GM12878 (cell line): ENCODE data around the gene ACTR1A. TPM values are rescaled to one million over a fixed set of nuclear protein-coding genes. Genes with fewer than 3 reads are reported as not detected.

Experiments used
- ATAC-seq: fragments of 200-7000 bp; cut with Tn5 transposase; 3 replicates; pipeline ENCODE4 v1.9.1; 2020; ENCODE audit warnings: mild to moderate bottlenecking, moderate library complexity
- BruUV-seq: library from RNA; stranded (reverse); fragments of 400-500 nt; replicated peaks from 2 replicates; lab custom pipeline; 2021; lab: Mats Ljungman, UMichigan
- CTCF ChIA-PET: fragments of 300-600 bp; sonication (Branson Sonifier 250); formaldehyde crosslinking; extraction: SDS; loops from one replicate; lab custom pipeline; 2021; ENCODE audit warnings: inconsistent platforms; lab: Yijun Ruan, JAX
- POLR2A ChIA-PET: fragments of 350-600 bp; formaldehyde crosslinking; extraction: SDS; loops from one replicate; lab custom pipeline; 2021; ENCODE audit warnings: inconsistent platforms; lab: Charles Lee
- RAD21 ChIA-PET: fragments of 300-600 bp; sonication (Branson Sonifier 250); formaldehyde crosslinking; loops from one replicate; lab custom pipeline; 2023; ENCODE audit warnings: antibody characterized with exemption; ENCODE audit not compliant: unreplicated experiment; lab: Charles Lee
- SMC1A ChIA-PET: fragments of 300-600 bp; sonication (Branson Sonifier 250); formaldehyde crosslinking; loops from one replicate; lab custom pipeline; 2023; ENCODE audit not compliant: unreplicated experiment, uncharacterized antibody; lab: Charles Lee
- DNase-seq: peaks from one replicate; pipeline ENCODE4 v3.0.0-alpha.2; 2011; ENCODE audit warnings: low read depth, low spot score
- FAIRE-seq: peaks from 3 replicates; lab custom pipeline; 2011; peaks lifted over from hg19 to GRCh38; lab: Jason Lieb, UNC
- H2AFZ ChIP-seq: 2 replicates; pipeline ENCODE4 v1.6.0; 2011; ENCODE audit warnings: low read depth, low read length, control low read depth; ENCODE audit not compliant: control insufficient read depth
- H3K27ac ChIP-seq: 2 replicates; pipeline ENCODE4 v1.5.1; 2011; ENCODE audit warnings: control low read depth; ENCODE audit not compliant: control insufficient read depth, insufficient read depth
- H3K27me3 ChIP-seq, 2 experiments: replicated peaks in 1 of 2; 2 replicates each; pipeline versions ENCODE4 v1.6.0 to v1.6.1; 2011; ENCODE audit warnings: low read length in 1 of 2; ENCODE audit not compliant: control insufficient read depth in 2 of 2, insufficient read depth in 2 of 2
- H3K36me3 ChIP-seq, 2 experiments: 2 replicates each; pipeline ENCODE4 v1.5.1; 2011; ENCODE audit warnings: low read length in 1 of 2; ENCODE audit not compliant: control insufficient read depth in 2 of 2, insufficient read depth in 2 of 2
- H3K4me1 ChIP-seq: 2 replicates; pipeline ENCODE4 v1.6.1; 2011; ENCODE audit warnings: mild to moderate bottlenecking, low read length, moderate library complexity, mixed read lengths; ENCODE audit not compliant: control insufficient read depth, insufficient read depth
- H3K4me2 ChIP-seq: 2 replicates; pipeline ENCODE4 v1.6.0; 2011; ENCODE audit warnings: control low read depth; ENCODE audit not compliant: control insufficient read depth, insufficient read depth
- H3K4me3 ChIP-seq: fragments of 200-600 bp; sonication (generic); 2 replicates; pipeline ENCODE4 v1.5.1; 2016
- H3K79me2 ChIP-seq: 2 replicates; pipeline ENCODE4 v1.6.0; 2011; ENCODE audit warnings: low read length; ENCODE audit not compliant: control insufficient read depth, insufficient read depth
- H3K9ac ChIP-seq: 2 replicates; pipeline ENCODE4 v1.8.0; 2011; ENCODE audit warnings: low read length, control low read depth, mixed read lengths; ENCODE audit not compliant: control insufficient read depth, insufficient read depth
- H3K9me3 ChIP-seq: replicated peaks from 3 replicates; pipeline ENCODE4 v1.5.1; 2011; ENCODE audit warnings: mild to moderate bottlenecking, low read length; ENCODE audit not compliant: control insufficient read depth, insufficient read depth
- H4K20me1 ChIP-seq: 2 replicates; pipeline ENCODE4 v1.6.0; 2011; ENCODE audit not compliant: control insufficient read depth, insufficient read depth
- KLF5 ChIP-seq: fragments of 450-650 bp; IDR thresholded peaks from 2 replicates; pipeline ENCODE4 v1.6.1; 2014; ENCODE audit warnings: mild to moderate bottlenecking; ENCODE audit not compliant: partially characterized antibody
- MYB ChIP-seq: fragments of 150-350 bp; IDR thresholded peaks from 2 replicates; pipeline ENCODE4 v1.6.1; 2014; ENCODE audit warnings: mild to moderate bottlenecking, low read depth, low read length, borderline replicate concordance
- NFYA ChIP-seq: IDR thresholded peaks from 2 replicates; pipeline ENCODE4 v1.6.1; 2011; ENCODE audit warnings: low read depth, mild to moderate bottlenecking, low read length, improper control_type of control experiment, borderline replicate concordance
- POU2F2 ChIP-seq: IDR thresholded peaks from 3 replicates; pipeline ENCODE4 v1.6.1; 2011; ENCODE audit warnings: low read depth, mild to moderate bottlenecking, low read length, borderline replicate concordance
- SPI1 ChIP-seq: IDR thresholded peaks from 2 replicates; pipeline ENCODE4 v1.6.1; 2011; ENCODE audit warnings: low read depth, mild to moderate bottlenecking, low read length, moderate library complexity, borderline replicate concordance; ENCODE audit not compliant: insufficient read depth
- YBX1 ChIP-seq: fragments of 450-650 bp; IDR thresholded peaks from 2 replicates; pipeline ENCODE4 v1.6.1; 2016; ENCODE audit warnings: antibody characterized with exemption
- ZNF217 ChIP-seq: fragments of 450-650 bp; IDR thresholded peaks from 2 replicates; pipeline ENCODE4 v1.6.1; 2017; ENCODE audit warnings: antibody characterized with exemption, mild to moderate bottlenecking
- ZNF622 ChIP-seq: fragments of 450-650 bp; IDR thresholded peaks from 2 replicates; pipeline ENCODE4 v1.6.1; 2017; ENCODE audit warnings: mild to moderate bottlenecking, inconsistent platforms
- WGBS: methylation state at CpG from one replicate; pipeline ENCODE4 v1.1.6; 2016; ENCODE audit warnings: low lambda C conversion rate; ENCODE audit not compliant: insufficient replicate concordance, insufficient coverage; ENCODE audit errors: missing lambda C conversion rate; 5-methylcytosine and 5-hydroxymethylcytosine counted together
- in situ Hi-C: fragments of 300-500 bp; cut with MboI; formaldehyde crosslinking; loops from 9 replicates; pipeline ENCODE4 v1.14.3; 2018; ENCODE audit warnings: mixed read lengths
- intact Hi-C: fragments of 100-400 bp; cut with micrococcal nuclease; formaldehyde crosslinking; loops from one replicate; pipeline ENCODE4 v1.14.2; 2022; ENCODE audit not compliant: unreplicated experiment
- polyA plus RNA-seq, 11 experiments: library from polyadenylated mRNA; depleted of rRNA in 4 of 11; unstranded in 6 of 11; stranded (reverse) in 5 of 11; fragments of >200 nt; fragmentation: Nextera tagmentation in 4 of 11; fragmentation: Illumina TruSeq in 1 of 11; extraction: Ambion mirVana in 4 of 11; extraction: Trizol in 1 of 11; gene quantifications; 1 replicate in 1 of 11; 2 replicates in 10 of 11; pipeline versions ENCODE4 v1.2.1 to v1.2.3, GENCODE V29; 2011 to 2016; ENCODE audit warnings: inconsistent platforms in 2 of 11, missing spikeins in 2 of 11, low read depth in 1 of 11
- total RNA-seq, 4 experiments: library from RNA; depleted of rRNA in 3 of 4; stranded (reverse); fragments of >200 nt in 3 of 4; fragmentation: Illumina TruSeq in 1 of 4; extraction: Trizol in 1 of 4; gene quantifications; 2 replicates each; pipeline versions ENCODE4 v1.2.1 to v1.2.3, GENCODE V29; 2013 to 2021
- TF ChIP-seq, protein P1 (sequence below): fragments of 450-650 bp; IDR thresholded peaks from 2 replicates; pipeline ENCODE4 v1.6.1; 2017; ENCODE audit warnings: mild to moderate bottlenecking
- TF ChIP-seq, protein P2 (sequence below): fragments of 450-650 bp; IDR thresholded peaks from 2 replicates; pipeline ENCODE4 v1.6.1; 2016; ENCODE audit warnings: mild to moderate bottlenecking
- TF ChIP-seq, protein P3 (sequence below): fragments of 450-650 bp; formaldehyde crosslinking; IDR thresholded peaks from 2 replicates; pipeline ENCODE4 v1.4.0; 2020; ENCODE audit warnings: mild to moderate bottlenecking, moderate library complexity
- TF ChIP-seq, protein P4 (sequence below): IDR thresholded peaks from 2 replicates; pipeline ENCODE4 v1.6.1; 2012; ENCODE audit warnings: low read depth, low read length, improper control_type of control experiment

Gene ACTR1A
- total and polyA plus RNA-seq, 10 of the 15 experiments (the other 5 are each of a cell fraction or from before 2014, with no cell fraction given): 43.0 to 110 (median 78.9) TPM

DNA sequence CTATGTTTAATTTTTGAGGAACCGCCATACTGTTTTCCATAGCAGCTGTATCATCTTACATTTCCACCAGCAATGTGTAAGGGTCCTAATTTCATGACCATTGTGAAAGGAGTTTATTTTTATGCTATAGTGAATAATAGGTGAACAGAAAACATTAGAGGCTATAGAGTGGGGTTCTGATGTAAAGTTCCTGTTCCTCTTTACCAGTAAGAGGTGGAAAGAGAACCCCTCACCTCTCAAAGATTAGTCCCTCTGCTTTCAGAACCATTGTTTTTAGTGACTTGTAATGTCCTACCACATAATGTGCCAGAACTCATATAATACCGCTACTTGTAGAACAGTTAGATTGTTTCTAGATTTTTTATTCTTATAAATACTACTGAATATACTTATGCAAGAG is 35.4 kb upstream of the ACTR1A start:
- DNase-seq (no peak), ATAC-seq (peak; percentile 63), FAIRE-seq (no peak)
- H3K4me1 ChIP-seq: peaks cover 20% of the 10 kb centered on the region
- H3K9ac ChIP-seq: no peak overlapping the region
- POLR2A ChIA-PET: interaction anchor here (1.0 kb wide), 1 partner anchor 143 kb away, joined by 8 read pairs; no protein-coding TSS in a partner anchor
- H4K20me1 ChIP-seq: no peaks in the 10 kb centered on the region
- CTCF ChIA-PET: interaction anchor here (1.0 to 2.9 kb wide), 2 partner anchors 34 to 46 kb away, joined by 3 to 9 read pairs; partner anchors contain the start of gene SUFU
- BruUV-seq: no TSS peak
- intact Hi-C loops (no loop called here), in situ Hi-C loops (no loop called here)
- H3K4me2 ChIP-seq: peak overlapping the region; percentile 59; the same call in 1 of the 2 replicates
- 100% methylated on average over 2 of the region's 2 CpGs for WGBS
- no peaks in the 10 kb centered on the region for H3K36me3 ChIP-seq
- peak overlapping the region; percentile 46; the same call in 1 of the 2 replicates for H3K27ac ChIP-seq
- SMC1A ChIA-PET: interaction anchor here (1.1 to 2.2 kb wide), 4 partner anchors 14 to 35 kb away, joined by 3 to 9 read pairs (median 4); partner anchors contain the start of gene ACTR1A
- no peak overlapping the region for H3K4me3 ChIP-seq
- no peaks in the 10 kb centered on the region for H3K9me3 ChIP-seq
- RAD21 ChIA-PET: interaction anchor here (1.0 to 1.9 kb wide), 2 partner anchors 26 to 33 kb away, joined by 5 to 6 read pairs; no protein-coding TSS in a partner anchor
- H3K79me2 ChIP-seq: no peaks in the 10 kb centered on the region
- no peaks in the 10 kb centered on the region for H3K27me3 ChIP-seq
- H2AFZ ChIP-seq: no peak overlapping the region
- TF ChIP-seq, protein P1, sequence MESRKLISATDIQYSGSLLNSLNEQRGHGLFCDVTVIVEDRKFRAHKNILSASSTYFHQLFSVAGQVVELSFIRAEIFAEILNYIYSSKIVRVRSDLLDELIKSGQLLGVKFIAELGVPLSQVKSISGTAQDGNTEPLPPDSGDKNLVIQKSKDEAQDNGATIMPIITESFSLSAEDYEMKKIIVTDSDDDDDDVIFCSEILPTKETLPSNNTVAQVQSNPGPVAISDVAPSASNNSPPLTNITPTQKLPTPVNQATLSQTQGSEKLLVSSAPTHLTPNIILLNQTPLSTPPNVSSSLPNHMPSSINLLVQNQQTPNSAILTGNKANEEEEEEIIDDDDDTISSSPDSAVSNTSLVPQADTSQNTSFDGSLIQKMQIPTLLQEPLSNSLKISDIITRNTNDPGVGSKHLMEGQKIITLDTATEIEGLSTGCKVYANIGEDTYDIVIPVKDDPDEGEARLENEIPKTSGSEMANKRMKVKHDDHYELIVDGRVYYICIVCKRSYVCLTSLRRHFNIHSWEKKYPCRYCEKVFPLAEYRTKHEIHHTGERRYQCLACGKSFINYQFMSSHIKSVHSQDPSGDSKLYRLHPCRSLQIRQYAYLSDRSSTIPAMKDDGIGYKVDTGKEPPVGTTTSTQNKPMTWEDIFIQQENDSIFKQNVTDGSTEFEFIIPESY: peak; percentile 66; the same call in 1 of the 2 replicates
- TF ChIP-seq YBX1: no peak
- no peak for TF ChIP-seq NFYA
- TF ChIP-seq ZNF622: no peak
- TF ChIP-seq, protein P2, sequence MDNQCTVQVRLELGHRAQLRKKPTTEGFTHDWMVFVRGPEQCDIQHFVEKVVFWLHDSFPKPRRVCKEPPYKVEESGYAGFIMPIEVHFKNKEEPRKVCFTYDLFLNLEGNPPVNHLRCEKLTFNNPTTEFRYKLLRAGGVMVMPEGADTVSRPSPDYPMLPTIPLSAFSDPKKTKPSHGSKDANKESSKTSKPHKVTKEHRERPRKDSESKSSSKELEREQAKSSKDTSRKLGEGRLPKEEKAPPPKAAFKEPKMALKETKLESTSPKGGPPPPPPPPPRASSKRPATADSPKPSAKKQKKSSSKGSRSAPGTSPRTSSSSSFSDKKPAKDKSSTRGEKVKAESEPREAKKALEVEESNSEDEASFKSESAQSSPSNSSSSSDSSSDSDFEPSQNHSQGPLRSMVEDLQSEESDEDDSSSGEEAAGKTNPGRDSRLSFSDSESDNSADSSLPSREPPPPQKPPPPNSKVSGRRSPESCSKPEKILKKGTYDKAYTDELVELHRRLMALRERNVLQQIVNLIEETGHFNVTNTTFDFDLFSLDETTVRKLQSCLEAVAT: no peak
- TF ChIP-seq SPI1: peak; percentile 51; the same call in 1 of the 2 replicates
- TF ChIP-seq ZNF217: peak; percentile 33; the same call in 1 of the 2 replicates
- TF ChIP-seq MYB: no peak
- TF ChIP-seq, protein P3, sequence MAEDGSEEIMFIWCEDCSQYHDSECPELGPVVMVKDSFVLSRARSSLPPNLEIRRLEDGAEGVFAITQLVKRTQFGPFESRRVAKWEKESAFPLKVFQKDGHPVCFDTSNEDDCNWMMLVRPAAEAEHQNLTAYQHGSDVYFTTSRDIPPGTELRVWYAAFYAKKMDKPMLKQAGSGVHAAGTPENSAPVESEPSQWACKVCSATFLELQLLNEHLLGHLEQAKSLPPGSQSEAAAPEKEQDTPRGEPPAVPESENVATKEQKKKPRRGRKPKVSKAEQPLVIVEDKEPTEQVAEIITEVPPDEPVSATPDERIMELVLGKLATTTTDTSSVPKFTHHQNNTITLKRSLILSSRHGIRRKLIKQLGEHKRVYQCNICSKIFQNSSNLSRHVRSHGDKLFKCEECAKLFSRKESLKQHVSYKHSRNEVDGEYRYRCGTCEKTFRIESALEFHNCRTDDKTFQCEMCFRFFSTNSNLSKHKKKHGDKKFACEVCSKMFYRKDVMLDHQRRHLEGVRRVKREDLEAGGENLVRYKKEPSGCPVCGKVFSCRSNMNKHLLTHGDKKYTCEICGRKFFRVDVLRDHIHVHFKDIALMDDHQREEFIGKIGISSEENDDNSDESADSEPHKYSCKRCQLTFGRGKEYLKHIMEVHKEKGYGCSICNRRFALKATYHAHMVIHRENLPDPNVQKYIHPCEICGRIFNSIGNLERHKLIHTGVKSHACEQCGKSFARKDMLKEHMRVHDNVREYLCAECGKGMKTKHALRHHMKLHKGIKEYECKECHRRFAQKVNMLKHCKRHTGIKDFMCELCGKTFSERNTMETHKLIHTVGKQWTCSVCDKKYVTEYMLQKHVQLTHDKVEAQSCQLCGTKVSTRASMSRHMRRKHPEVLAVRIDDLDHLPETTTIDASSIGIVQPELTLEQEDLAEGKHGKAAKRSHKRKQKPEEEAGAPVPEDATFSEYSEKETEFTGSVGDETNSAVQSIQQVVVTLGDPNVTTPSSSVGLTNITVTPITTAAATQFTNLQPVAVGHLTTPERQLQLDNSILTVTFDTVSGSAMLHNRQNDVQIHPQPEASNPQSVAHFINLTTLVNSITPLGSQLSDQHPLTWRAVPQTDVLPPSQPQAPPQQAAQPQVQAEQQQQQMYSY: no peak
- TF ChIP-seq, protein P4, sequence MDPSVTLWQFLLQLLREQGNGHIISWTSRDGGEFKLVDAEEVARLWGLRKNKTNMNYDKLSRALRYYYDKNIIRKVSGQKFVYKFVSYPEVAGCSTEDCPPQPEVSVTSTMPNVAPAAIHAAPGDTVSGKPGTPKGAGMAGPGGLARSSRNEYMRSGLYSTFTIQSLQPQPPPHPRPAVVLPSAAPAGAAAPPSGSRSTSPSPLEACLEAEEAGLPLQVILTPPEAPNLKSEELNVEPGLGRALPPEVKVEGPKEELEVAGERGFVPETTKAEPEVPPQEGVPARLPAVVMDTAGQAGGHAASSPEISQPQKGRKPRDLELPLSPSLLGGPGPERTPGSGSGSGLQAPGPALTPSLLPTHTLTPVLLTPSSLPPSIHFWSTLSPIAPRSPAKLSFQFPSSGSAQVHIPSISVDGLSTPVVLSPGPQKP: no peak
- TF ChIP-seq KLF5: no peak
- no peak for TF ChIP-seq POU2F2
